NOMO-1 (cell line): ENCODE measurements around the gene AGBL5.
"Not testable (repeated sequence)": the region's sequence is repeated elsewhere in the genome, so short reads cannot be mapped to it uniquely, and the experiment has no call there.

ENCODE experiments used
- DNase-seq, 2 experiments: peaks; one replicate each; lab custom pipeline; 2025; ENCODE audit not compliant: unreplicated experiment in 2 of 2; lab: John Stamatoyannopoulos, UW

The AGBL5 gene

DNA sequence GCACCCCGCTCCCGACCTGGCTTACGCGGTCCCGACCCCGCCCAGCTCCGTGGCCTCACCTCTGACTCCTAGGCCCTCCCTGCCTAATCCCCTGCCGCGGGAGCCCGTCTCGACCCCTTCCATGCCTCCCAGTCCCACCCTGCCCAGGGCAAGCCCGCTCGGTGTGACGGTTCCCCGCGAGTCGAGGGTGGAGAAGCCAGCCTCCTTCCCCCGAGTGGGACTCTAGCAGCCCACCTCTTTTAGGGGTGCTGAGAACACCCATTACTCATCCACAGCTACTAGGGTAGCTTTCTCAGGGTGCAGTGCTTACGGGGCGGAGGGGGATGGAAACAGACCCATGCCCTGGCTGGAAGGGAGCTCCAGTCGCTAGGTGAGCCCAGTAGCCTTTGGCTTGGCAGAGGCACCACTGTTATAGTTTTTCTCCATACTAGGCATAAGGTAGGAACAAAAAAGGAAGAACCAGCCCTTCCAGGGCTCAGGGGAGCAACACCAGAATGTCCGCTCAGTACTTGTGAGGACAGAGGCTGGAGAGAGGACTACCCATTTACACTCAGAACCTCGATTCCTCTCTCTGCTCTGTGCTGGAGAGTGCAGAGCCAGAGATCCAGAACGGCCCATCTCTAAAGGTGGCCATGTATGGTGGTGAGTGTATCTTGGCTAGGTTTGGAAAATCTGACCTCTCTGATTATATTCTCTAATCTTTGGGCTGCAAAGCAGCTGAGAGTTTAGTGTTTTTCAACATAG, 606 bp downstream of the AGBL5 start:
- DNase-seq = no peak

DNA sequence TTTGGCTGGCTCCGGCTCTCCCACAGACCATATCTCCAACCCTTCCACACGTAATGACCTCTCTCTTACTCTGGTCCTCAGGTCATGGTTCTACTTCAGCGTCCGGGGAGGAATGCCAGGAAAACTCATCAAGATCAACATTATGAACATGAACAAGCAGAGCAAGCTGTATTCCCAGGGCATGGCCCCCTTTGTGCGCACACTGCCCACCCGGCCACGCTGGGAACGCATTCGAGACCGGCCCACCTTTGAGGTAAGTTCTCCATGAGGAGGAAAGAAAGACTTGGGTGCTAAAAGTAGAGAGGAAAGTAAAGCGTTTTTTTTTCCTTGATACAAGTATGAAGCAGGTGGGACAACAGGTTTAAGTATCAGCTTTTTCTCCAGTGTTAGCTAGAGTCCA, 1.9 kb downstream of the AGBL5 start:
- no peak for DNase-seq

DNA sequence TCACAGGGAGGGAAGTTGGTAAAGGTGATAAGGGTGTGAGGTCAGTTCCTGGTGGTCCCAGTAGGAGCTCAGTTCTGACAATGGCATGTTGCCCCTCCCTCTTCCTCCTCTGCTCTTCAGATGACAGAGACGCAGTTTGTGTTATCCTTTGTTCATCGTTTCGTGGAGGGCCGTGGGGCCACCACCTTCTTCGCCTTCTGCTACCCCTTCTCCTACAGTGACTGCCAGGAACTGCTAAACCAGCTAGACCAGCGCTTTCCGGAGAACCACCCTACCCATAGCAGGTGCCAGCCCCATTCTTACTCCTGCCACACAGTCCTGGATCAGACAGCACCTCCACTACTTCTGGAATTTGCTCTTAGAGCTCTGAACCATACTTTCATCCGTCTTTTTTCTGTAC, 2.3 kb downstream of the AGBL5 start:
- no peak for DNase-seq

DNA sequence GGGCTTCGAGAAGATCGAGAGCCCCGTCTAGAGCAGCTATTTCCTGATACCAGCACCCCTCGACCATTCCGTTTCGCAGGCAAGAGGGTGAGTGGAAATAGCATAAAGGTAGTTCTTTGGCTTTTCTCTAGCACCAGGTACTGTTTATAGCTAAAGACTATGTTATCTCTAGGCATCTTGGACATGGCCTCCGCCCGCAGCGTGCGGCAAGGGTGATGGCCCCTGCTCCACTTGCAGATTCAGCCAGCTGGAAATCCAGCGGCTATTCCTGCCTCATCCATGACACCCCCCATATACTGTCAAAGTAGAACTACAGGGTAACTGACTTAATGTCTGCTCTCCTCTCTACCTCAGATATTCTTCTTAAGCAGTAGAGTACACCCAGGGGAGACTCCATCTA, 3.3 kb downstream of the AGBL5 start:
- no peak for DNase-seq

DNA sequence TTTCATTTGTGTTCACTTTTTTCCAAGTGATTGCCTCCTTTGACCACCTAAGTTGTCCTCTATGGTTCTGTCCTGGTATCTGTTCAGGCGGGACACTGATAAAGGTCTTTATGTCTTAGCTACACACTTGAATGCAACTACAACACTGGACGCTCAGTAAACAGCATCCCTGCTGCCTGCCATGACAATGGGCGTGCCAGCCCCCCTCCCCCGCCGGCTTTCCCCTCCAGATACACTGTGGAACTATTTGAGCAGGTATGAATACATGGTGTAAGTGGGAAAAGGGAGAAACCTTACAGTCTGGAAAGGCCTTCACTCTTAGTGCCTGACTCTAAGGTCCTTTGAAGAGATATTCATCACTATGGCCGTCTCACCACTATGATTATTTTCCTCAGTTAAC, 5.7 kb downstream of the AGBL5 start:
- DNase-seq = no peak

DNA sequence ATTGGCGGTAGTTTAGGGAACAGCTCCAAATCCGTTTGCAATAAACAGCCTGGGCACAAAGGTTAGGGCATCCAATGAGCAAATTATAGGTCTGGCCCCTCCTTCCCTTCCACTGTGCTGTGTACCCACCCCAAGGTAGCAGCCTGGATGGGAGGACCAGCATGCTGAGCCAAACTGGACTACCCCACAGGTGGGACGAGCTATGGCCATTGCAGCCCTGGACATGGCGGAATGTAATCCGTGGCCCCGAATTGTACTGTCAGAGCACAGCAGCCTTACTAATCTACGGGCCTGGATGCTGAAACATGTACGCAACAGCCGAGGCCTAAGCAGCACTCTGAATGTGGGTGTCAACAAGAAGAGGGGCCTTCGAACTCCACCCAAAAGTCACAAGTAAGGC, 6.7 kb downstream of the AGBL5 start:
- DNase-seq = no peak

DNA sequence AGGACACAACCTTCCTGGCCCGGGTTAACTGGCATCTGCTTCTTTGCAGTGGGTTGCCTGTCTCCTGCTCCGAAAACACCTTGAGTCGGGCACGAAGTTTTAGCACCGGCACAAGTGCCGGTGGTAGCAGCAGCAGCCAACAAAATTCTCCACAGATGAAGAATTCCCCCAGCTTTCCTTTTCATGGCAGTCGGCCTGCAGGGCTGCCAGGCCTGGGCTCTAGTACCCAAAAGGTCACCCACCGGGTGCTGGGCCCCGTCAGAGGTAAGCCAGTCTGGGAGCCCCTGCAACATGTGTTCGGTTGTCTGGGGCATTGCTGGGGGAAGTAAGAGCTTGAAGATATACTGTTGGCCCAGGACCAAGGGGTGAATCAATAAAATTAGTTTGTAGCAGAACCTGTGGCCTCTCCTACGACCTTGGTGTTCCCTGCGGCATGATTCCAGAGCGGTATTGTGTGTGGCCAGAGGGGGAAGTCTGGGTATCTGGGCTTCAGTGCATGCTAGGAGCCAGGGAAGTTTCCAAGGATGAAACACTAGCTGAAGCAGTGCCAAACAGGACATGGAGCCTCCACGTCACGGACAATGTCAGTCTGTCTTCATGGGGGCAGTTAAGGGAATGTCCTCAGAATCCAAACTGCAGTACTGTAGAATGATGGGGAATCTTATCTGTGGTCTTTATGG, 7.8 kb downstream of the AGBL5 start:
- no peak for DNase-seq

DNA sequence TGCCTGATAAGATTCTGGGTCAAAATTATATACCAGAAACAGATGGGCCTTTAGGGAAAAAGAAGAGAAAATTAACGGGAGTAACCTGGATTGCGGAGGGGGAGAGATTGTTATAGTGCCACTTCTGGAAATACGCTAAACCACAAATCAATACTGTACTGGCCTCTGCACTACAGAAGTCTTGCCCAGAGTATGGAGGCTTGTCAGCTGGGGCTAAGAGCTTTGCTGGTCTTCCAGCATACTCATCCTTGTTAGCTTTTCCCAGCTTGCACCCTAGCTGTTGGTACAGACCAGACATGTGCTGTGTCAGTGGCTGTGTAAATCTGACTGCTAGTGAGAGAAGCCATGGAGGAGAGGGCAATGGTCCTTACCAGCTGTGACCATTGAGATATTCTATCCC, 8.9 kb downstream of the AGBL5 start:
- DNase-seq = no peak

DNA sequence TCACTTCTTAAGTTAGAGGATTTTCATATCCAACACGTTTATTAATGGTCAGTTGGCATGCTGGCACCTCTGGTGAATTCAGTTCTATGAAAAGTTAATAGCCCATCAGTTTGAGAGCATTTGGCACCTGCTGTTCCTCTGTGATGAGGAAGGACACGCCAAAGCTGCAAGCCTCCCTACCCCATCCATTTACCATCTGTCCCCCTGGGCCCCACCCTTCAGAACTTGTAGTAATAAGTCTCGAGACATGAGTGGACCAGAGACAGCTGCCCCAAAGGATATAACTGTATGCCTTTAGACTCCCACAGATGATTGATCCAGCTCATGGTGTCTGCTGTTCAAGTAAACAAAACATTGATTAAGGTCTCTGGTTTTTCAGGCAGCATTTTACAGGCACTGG, 13.7 kb downstream of the AGBL5 start:
- DNase-seq = no peak

DNA sequence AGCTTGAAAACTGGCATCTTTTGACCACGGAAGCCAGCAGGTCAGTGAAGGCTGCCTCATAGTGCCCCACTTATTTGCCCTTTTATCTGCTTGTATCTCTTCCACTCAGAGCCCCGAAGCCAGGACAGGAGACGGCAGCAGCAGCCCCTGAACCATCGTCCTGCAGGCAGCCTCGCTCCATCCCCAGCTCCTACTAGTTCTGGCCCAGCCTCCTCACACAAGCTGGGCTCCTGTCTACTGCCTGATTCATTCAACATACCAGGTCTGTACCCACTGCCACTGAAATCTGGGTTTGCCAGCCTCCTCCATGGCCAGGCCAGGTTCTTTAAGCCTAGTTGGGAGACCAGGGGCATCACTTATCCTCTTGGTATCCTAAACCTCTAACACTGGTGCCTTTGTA, 15.9 kb downstream of the AGBL5 start:
- DNase-seq = no peak

DNA sequence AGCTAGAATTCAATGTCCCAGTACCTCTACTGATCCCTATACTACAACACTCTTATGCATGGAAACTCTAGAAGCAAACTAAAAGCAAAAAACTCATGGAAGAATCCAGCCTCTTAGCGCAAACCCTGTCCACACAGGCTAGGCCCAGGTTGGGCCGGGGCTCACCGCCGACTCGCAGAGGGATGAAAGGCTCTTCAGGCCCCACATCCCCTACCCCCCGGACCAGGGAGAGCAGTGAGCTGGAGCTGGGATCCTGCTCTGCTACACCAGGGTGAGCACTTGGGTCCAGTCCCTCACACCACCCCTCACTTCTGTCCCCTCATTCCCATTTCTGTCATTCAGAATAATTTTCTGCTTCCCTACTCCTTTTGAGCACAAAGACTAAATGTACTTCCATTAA, 18.0 kb downstream of the AGBL5 start:
- no peak for DNase-seq

DNA sequence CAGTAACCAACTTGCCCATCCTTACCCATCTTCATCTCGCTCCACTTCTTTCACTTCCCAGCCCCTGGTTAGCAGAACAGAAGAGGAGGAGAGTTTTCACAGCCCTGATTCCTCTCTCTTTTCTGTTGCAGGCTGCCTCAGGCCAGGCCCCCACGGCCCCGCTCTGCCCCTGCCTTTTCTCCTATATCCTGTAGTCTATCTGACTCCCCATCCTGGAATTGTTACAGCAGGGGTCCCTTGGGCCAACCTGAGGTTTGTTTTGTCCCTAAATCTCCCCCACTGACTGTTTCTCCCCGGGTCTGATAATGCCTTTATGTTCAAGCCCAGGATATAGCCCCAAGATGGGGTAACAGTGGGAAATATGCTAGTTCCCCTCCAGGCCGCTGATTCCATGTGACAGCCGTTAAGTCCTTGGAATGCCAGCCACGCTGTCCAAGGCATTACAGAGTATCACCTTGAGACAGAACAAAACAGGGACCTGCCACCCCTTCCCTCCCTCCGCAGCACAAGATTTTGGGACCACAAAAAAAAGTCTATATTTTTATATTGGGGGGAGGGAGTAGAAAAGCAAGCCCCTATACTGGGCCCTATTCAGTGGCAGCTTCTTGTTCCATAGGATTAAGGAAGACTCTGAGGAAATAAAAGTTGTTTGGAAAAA, 18.6 kb downstream of the AGBL5 start:
- DNase-seq = no peak

DNA sequence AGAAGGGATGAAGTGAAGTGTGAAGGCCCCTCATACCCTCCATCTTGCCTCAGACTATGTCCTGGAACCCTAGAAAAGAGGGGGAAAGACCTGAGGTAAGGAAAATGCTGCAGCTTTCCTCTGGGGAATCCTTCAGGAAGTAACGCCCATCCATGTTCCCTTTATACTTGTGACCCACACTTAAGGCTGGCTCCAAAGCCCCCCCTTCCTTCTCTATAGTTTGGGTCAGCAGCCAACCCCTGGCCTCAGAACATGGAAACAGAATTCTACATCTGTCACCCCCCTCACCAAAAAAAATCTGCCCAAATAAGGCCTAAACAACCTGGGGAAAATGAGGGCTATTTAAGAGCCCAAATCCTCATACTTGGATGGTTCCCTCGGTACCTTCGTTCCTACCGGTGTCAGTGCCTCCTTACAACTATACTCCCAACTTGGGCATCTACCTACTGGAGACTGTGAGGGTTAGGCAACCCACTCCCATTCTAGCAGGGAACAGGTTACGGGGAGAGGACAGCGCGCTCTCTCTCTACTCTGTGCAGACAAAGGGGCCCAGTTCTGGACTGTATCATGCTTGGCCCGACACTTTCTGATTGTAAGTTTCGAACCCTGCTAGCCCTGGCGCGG, 19.3 kb downstream of the AGBL5 start:
- no peak for DNase-seq

DNA sequence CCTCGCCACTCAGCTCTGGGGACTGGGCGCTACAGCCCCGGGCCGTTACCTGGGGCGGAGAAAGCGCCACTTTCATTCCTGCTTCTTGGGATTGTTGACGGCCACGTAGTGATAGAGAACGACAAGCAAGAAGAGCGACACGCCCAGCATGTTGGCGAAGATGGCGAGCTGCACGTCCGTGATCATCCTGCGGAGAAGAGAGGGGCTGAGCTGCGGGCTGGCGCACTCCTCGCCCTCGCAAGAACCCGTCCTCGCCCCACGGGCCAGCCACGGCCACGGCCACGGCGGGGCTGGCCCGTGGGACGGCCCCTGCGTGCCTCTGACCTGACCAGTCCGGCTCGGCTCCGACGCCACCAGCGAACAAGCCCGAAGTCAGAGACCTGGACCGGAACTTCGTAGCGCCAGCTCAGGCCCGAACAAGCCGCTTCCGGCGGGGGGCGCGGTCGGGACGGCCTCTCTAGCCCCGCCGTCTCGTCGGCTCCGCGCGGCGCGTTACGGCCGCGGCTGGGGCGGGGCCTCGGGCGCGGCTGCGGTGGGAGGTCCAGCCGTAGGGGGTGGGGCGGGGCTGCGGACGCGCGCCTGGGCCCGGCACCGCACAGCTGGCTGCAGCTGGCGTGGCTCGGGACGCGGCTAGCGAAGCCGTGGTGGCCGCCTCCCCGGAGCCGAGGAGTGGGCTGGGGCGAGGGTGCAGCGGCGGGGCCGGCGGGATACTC, 20.0 kb downstream of the AGBL5 start, which contains the start of gene OST4:
Gene OST4, minus strand, starts transcription at position 378 of the 713 bp plus-strand sequence.
- DNase-seq = peak; percentile 84 to 94

DNA sequence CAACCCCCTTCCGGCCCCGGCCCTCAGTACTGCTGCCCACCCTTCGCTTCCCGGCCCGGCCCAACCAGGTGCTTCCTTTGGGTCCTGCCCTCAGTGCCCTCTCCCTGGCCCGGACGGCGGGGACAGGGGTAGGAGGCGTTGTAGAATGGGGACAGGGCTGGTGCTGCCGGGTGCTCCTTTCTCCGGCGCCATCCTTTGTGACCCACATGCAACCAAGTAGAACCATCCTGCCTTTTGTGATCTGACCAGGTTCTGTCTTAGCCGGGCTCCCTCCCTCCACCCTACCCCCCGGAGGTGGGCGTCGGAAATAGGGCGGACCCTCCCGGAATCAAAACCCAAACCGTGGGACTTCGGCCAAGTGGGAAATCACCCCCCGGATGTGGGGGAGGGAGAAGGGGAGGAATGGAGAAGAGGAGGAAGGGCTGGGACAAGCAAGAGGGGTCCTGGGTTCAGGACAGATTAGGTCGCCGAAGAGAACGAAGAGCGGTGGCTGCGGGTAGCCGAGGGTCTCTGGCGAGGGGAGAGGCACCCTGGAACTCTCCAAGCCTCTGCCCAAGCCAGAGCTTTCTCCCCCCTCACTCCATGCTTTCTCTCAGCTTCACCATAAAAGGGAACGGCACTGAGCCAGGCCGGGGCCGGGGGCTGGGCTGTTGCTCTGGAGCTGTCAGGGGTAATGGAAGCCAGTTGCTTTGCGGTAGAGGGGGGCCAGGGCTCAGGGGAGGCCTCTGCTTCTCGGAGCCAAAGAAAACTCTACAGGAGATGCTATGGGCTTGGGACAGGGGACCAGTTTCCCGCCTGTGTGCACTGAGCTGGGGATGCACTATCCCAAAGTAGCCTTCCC, 20.7 kb downstream of the AGBL5 start:
- DNase-seq = no peak

DNA sequence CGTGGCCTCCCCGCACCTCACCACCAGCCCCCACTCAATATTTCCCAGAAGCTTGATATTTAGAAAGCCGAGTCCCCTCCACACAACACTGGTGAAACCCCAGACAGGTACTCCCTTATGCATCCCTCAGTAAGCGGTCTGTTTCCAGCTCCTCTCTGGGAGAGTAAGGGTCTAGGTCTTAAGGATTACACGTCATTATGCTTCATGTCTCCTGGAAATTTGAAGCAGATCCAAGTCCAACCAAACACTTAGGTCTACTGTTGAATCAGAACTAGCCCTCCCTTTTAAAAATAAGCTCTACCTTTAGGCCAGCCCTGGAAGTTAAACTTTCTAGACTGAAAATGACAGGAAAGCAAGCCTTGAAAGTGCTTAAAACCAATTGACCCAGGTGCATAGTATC, 21.5 kb downstream of the AGBL5 start:
- DNase-seq = no peak

DNA sequence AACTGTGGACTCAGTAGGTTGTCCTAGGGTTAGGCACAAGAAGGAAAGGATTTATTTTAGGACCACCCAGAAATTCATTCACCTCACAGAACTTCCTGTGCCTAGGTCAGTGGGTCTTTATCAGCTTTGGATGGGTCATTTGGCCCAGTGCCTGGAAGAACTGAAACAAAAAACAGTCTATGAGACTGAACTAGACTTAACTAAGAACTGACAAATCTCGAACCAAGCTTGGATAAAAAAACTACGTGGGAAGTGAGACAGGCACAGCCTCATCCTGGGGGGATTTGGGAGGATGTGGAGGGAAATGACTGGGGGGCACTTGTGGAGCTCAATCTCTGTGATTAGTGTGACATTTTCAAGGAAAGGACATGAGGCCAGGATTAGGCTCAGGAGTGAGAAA, 22.3 kb downstream of the AGBL5 start:
- DNase-seq = no peak

DNA sequence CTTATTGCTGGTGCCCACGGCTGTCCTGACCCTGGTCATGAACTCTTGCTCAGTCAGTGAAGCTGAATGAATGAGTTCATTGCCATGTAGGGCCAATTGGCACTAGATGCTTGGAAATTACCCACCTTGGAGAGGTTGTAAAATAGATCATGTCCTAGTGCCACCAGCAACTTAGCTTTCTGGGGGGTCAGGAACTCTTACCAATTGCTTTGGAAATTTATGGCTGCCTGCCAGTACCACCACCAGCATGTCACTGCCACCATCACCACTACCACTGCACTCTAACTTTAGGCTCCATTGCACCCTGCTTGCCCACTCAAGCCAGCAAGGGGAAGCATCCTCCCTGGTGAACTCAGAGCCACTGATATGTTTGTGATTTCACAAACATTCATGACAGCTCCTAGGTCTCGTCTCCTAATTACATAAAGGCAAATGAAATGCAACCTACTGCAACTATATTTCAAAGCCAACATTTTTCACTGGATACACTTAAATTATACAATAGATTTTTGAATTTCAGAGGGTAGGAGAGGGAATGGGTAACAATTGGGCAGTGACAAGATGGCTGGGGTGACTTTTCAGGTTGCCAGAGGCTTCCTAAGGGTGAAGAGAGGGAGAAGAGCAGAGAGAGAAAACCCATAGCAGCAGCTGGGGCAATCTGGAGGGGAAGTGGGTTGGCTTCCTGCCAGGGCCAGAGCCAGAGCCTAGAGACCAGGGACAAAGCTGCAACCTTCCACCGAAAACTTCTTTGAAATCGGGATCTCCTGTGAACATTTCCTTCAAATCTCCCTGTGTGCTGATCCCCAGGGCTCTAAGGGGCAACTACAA, 23.5 kb downstream of the AGBL5 start:
- DNase-seq = peak; percentile 59 to 65

DNA sequence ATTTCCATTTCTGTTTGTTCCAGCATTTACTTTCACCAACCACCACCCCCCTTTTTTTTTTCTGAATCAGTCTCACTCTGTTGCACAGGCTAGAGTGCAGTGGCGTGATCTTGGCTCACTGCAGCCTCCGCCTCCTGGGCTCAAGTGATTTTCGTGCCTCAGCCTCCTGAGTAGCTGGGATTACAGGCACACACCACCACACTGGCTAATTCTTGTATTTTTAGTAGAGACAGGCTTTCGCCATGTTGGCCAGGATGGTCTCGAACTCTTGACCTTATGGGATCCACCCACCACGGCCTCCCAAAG, 24.1 kb downstream of the AGBL5 start:
- DNase-seq = not testable (repeated sequence)
